Trophoblast cell (in vitro differentiated cells and primary cell): ENCODE measurements around the gene IVD.

ENCODE experiments used
- DNase-seq, 2 donors: peaks; one replicate each; pipeline ENCODE4 v3.0.0-alpha.2; 2016
- H2AFZ ChIP-seq: 2 replicates; pipeline ENCODE4 v1.6.1; 2013; ENCODE audit warnings: low read length, moderate library complexity, mild to moderate bottlenecking; ENCODE audit not compliant: insufficient read depth, poor library complexity
- H2AK5ac ChIP-seq: 2 replicates; pipeline ENCODE4 v1.6.1; 2013; ENCODE audit warnings: mild to moderate bottlenecking, low read length
- H2BK120ac ChIP-seq: 2 replicates; pipeline ENCODE4 v1.6.1; 2013; ENCODE audit warnings: low read length, mild to moderate bottlenecking, moderate library complexity; ENCODE audit not compliant: insufficient read depth, poor library complexity
- H2BK12ac ChIP-seq: 2 replicates; pipeline ENCODE4 v1.6.1; 2013; ENCODE audit warnings: mild to moderate bottlenecking, low read length, moderate library complexity
- H2BK5ac ChIP-seq: 2 replicates; pipeline ENCODE4 v1.6.1; 2013; ENCODE audit warnings: low read length, low read depth, moderate library complexity, mild to moderate bottlenecking; ENCODE audit not compliant: poor library complexity
- H3K14ac ChIP-seq: 2 replicates; pipeline ENCODE4 v1.6.1; 2013; ENCODE audit warnings: mild to moderate bottlenecking, low read length
- H3K18ac ChIP-seq: 2 replicates; pipeline ENCODE4 v1.6.1; 2013; ENCODE audit warnings: mild to moderate bottlenecking, low read length
- H3K23ac ChIP-seq: 2 replicates; pipeline ENCODE4 v1.6.1; 2013; ENCODE audit warnings: low read length
- H3K27ac ChIP-seq: 2 replicates; pipeline ENCODE4 v1.5.1; 2013; ENCODE audit warnings: low read depth, mild to moderate bottlenecking, inconsistent platforms, low read length, moderate library complexity
- H3K27me3 ChIP-seq: 2 replicates; pipeline ENCODE4 v1.6.1; 2013; ENCODE audit warnings: inconsistent platforms, mild to moderate bottlenecking, low read length, moderate library complexity; ENCODE audit not compliant: insufficient read depth
- H3K36me3 ChIP-seq, 2 experiments: 1 replicate in 1 of 2; 2 replicates in 1 of 2; pipeline ENCODE4 v1.6.1; 2013; ENCODE audit warnings: low read length in 2 of 2, mild to moderate bottlenecking in 2 of 2, moderate library complexity in 1 of 2; ENCODE audit not compliant: insufficient read depth in 2 of 2, control insufficient read depth in 1 of 2
- H3K4ac ChIP-seq: 2 replicates; pipeline ENCODE4 v1.6.1; 2013; ENCODE audit warnings: low read depth, mild to moderate bottlenecking, low read length, moderate library complexity
- H3K4me1 ChIP-seq, 2 experiments: 1 replicate in 1 of 2; 2 replicates in 1 of 2; pipeline ENCODE4 v1.6.1; 2013; ENCODE audit warnings: low read length in 2 of 2, mild to moderate bottlenecking in 2 of 2, moderate library complexity in 1 of 2; ENCODE audit not compliant: insufficient read depth in 2 of 2, control insufficient read depth in 1 of 2
- H3K4me2 ChIP-seq: 2 replicates; pipeline ENCODE4 v1.6.1; 2013; ENCODE audit warnings: inconsistent platforms, mild to moderate bottlenecking, low read length, moderate library complexity
- H3K4me3 ChIP-seq: 2 replicates; pipeline ENCODE4 v1.5.1; 2013; ENCODE audit warnings: mild to moderate bottlenecking, low read depth, low read length, inconsistent platforms
- H3K79me1 ChIP-seq: one replicate; pipeline ENCODE4 v1.6.1; 2013; ENCODE audit warnings: low read length
- H3K79me2 ChIP-seq: 2 replicates; pipeline ENCODE4 v1.6.1; 2013; ENCODE audit warnings: low read length, mild to moderate bottlenecking; ENCODE audit not compliant: control insufficient read depth, insufficient read depth, poor library complexity
- H3K9ac ChIP-seq: 2 replicates; pipeline ENCODE4 v1.6.1; 2013; ENCODE audit warnings: mild to moderate bottlenecking, low read length
- H3K9me3 ChIP-seq: 2 replicates; pipeline ENCODE4 v1.6.1; 2013; ENCODE audit warnings: low read depth, mild to moderate bottlenecking, control low read depth, inconsistent platforms, low read length; ENCODE audit not compliant: insufficient read depth
- H4K12ac ChIP-seq: 2 replicates; pipeline ENCODE4 v1.6.1; 2013; ENCODE audit warnings: low read depth, mild to moderate bottlenecking, low read length, moderate library complexity
- H4K8ac ChIP-seq: 2 replicates; pipeline ENCODE4 v1.6.1; 2013; ENCODE audit warnings: low read depth, mild to moderate bottlenecking, low read length, moderate library complexity
- H4K91ac ChIP-seq: one replicate; pipeline ENCODE4 v1.6.1; 2013; ENCODE audit warnings: low read depth, mild to moderate bottlenecking, low read length, moderate library complexity
- WGBS: extraction: QIAGEN DNeasy Blood & Tissue Kit; methylation state at CpG from one replicate; pipeline ENCODE4 v1.1.7; 2013; ENCODE audit warnings: missing lambda C conversion rate; ENCODE audit not compliant: insufficient read length, insufficient coverage; ENCODE audit errors: extremely low coverage; 5-methylcytosine and 5-hydroxymethylcytosine counted together

The IVD gene

DNA sequence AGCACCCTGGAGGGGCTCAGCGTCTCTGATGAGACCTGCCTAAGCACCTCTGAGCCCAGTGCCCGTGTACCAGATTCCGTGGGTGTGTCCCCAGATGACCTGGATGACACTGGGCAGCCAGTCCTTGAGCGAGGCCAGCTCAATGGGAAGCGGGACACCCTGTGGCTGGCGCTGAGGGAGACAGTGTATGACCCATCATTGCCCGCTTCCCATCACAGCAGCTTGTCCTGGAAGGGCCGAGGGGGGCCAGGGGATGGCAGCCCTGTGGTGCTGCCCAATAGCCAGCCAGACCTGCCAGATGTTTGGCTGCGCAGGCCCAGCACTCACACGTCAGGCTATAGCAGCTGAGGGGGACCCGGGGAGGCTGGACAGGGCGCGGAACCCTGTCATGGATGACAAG lies 35.6 kb upstream of the IVD start:
- peaks cover 2% of the 10 kb centered on the region for H3K27me3 ChIP-seq
- peaks cover 3% of the 10 kb centered on the region for H3K79me1 ChIP-seq
- no peak overlapping the region for H3K4me2 ChIP-seq
- H3K4me1 ChIP-seq, result peaks cover 8 to 9% of the 10 kb centered on the region in 2 experiments
- no peak overlapping the region for H3K4ac ChIP-seq
- H3K4me3 ChIP-seq, result no peak overlapping the region
- H3K36me3 ChIP-seq, result no peaks in the 10 kb centered on the region
- H2AK5ac ChIP-seq, result no peak overlapping the region
- H2BK5ac ChIP-seq, result no peak overlapping the region
- no peak for DNase-seq
- H4K91ac ChIP-seq, result no peak overlapping the region
- H3K79me2 ChIP-seq, result no peaks in the 10 kb centered on the region
- no peak overlapping the region for H4K12ac ChIP-seq
- H3K9ac ChIP-seq, result no peak overlapping the region
- no peak overlapping the region for H2BK12ac ChIP-seq
- no peak overlapping the region for H2BK120ac ChIP-seq
- peaks cover 4% of the 10 kb centered on the region for H3K9me3 ChIP-seq
- H3K27ac ChIP-seq, result no peak overlapping the region
- no CpG with 5 or more reads among the region's 13 CpGs for whole genome bisulfite sequencing
- H4K8ac ChIP-seq, result no peak overlapping the region
- H2AFZ ChIP-seq, result no peak overlapping the region
- no peak overlapping the region for H3K14ac ChIP-seq
- H3K23ac ChIP-seq, result no peak overlapping the region
- no peak overlapping the region for H3K18ac ChIP-seq

DNA sequence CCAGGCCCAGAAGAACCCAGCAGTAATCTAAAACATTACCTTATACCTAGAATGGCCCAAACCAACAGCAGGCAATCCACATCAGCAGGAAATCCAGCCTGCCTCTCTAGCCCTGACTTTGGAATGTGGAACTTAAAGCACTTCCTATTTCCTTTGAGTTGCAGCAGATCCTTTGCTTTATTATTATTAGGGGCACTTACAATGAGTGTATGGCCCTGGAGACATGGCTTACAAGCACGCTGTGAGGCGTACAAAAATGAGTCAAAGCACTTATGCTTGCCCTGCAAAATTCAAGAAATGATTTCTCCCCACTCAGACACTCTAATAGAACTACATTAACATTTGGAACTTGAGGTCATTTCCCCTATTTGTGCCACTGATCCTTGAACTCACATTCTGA lies 32.6 kb upstream of the IVD start:
- no CpG with 5 or more reads among the region's 2 CpGs for WGBS
- Histone ChIP-seq H3K9me3 (peaks cover 2% of the 10 kb centered on the region), H3K23ac (no peak overlapping the region), H4K91ac (no peak overlapping the region), H3K79me2 (no peaks in the 10 kb centered on the region), H2AK5ac (no peak overlapping the region), H3K9ac (no peak overlapping the region), H3K14ac (no peak overlapping the region), H3K4ac (no peak overlapping the region), H2BK12ac (no peak overlapping the region), H4K8ac (no peak overlapping the region), H3K27ac (no peak overlapping the region), H3K4me1 (peaks cover 3 to 4% of the 10 kb centered on the region in 2 experiments), H3K79me1 (peaks cover 3% of the 10 kb centered on the region), H2BK5ac (no peak overlapping the region), H3K27me3 (peaks cover 2% of the 10 kb centered on the region), H3K4me2 (no peak overlapping the region), H3K18ac (no peak overlapping the region), H4K12ac (no peak overlapping the region), H3K36me3 (no peaks in the 10 kb centered on the region), H2BK120ac (no peak overlapping the region), H2AFZ (no peak overlapping the region), H3K4me3 (no peak overlapping the region)
- DNase-seq, result no peak

DNA sequence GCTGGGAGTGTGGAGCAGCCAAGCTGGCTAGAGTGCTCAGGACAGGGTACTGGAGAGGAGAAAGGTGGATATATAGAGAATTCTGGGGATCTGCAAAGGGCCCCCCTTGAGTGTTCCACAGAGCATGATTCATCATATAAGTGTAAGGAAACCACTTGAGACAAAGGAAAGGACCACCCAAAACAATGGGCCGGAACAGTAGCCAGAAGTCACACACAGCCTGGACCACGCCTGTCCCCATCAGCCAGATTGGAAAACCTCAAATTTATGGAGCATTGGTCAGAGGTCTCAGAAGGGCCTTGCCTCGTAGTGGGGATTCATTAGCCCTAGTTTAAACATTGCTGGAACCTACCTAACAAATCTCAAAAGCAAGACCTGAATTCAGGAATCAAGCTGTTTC lies 28.0 kb upstream of the IVD start:
- Histone ChIP-seq H3K14ac (no peak overlapping the region), H4K91ac (no peak overlapping the region), H3K27ac (no peak overlapping the region), H2BK120ac (no peak overlapping the region), H3K4ac (no peak overlapping the region), H3K4me1 (peaks cover 0 to 2% of the 10 kb centered on the region in 2 experiments), H3K4me2 (no peak overlapping the region), H2AK5ac (no peak overlapping the region), H4K8ac (no peak overlapping the region), H3K9ac (peak overlapping the region; percentile 51), H3K9me3 (no peaks in the 10 kb centered on the region), H3K4me3 (no peak overlapping the region), H4K12ac (no peak overlapping the region), H2AFZ (no peak overlapping the region), H2BK5ac (no peak overlapping the region), H2BK12ac (no peak overlapping the region), H3K27me3 (no peaks in the 10 kb centered on the region), H3K79me2 (no peaks in the 10 kb centered on the region), H3K23ac (no peak overlapping the region), H3K79me1 (peaks cover 1% of the 10 kb centered on the region), H3K36me3 (no peaks in the 10 kb centered on the region), H3K18ac (no peak overlapping the region)
- no peak for DNase-seq
- no CpG with 5 or more reads among the region's 3 CpGs for WGBS

DNA sequence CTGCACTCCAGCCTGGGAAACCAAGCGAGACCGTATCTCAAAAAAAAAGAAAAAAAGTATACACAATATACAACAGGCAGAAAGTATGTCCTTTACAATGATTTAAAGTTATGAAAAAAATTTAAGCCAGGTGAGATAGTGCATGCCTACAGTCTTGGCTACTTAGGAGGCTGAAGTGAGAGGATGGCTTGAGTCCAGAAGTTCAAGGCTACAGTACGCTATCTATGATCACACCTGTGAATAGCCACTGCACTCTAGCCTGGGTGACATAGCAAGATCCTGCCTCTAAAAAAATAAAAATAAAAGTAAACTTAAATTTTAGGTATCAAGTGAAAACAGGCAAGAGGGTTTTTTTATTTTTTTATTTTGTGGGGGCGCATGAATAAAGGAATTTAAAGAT lies 26.2 kb upstream of the IVD start:
- no peak overlapping the region for H3K4me3 ChIP-seq
- 100% methylated on average over 1 of the region's 4 CpGs for WGBS
- H3K4me1 ChIP-seq, result peaks cover 0 to 5% of the 10 kb centered on the region in 2 experiments

More for the DNA sequence above, 26.2 kb upstream of the IVD start:
- Histone ChIP-seq H2AFZ (no peak overlapping the region), H3K14ac (no peak overlapping the region), H3K4me2 (no peak overlapping the region), H3K79me2 (peaks cover 5% of the 10 kb centered on the region), H2BK5ac (no peak overlapping the region), H3K79me1 (peaks cover 6% of the 10 kb centered on the region), H2BK120ac (no peak overlapping the region), H3K23ac (no peak overlapping the region), H2AK5ac (no peak overlapping the region), H3K9me3 (no peaks in the 10 kb centered on the region), H2BK12ac (no peak overlapping the region), H3K27ac (no peak overlapping the region), H3K4ac (no peak overlapping the region), H4K91ac (no peak overlapping the region), H3K9ac (no peak overlapping the region), H3K18ac (no peak overlapping the region), H3K27me3 (no peaks in the 10 kb centered on the region), H3K36me3 (no peaks in the 10 kb centered on the region), H4K8ac (no peak overlapping the region), H4K12ac (no peak overlapping the region)
- peak; percentile 18 to 66 for DNase-seq
